GM21390 (cell line): ENCODE measurements around the gene VSX2.
A peak's percentile ranks its signal among the peaks of the same experiment; 100 is the strongest.

Source experiments
- ATAC-seq: cut with Tn5 transposase; IDR thresholded peaks from one replicate; pipeline ENCODE4 v1.9.1; 2021; ENCODE audit not compliant: unreplicated experiment

Gene VSX2

DNA sequence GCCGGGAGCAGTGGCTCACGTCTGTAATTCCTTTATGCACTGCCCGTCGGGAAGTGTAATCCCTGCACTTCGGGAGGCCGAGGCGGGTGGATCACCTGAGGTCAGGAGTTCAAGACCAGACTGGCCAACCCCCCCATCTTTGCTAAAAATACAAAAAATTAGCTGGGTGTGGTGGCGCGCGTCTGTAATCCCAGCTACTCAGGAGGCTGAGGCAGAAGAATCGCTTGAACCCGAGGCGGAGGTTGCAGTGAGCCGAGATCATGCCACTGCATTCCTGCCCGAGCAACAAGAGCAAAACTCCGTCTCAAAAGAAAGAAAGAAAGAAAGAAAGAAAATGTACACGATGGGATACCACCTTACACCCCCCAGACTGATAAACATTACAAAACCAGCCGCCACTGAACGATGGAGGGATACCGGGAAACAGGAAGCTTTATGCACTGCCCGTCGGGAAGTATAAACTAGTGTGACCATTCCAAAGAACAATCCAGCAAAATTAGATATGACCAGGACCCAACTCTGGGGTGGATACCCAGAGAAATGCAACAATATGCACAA lies 62.4 kb downstream of the VSX2 start:
- no peak for ATAC-seq

DNA sequence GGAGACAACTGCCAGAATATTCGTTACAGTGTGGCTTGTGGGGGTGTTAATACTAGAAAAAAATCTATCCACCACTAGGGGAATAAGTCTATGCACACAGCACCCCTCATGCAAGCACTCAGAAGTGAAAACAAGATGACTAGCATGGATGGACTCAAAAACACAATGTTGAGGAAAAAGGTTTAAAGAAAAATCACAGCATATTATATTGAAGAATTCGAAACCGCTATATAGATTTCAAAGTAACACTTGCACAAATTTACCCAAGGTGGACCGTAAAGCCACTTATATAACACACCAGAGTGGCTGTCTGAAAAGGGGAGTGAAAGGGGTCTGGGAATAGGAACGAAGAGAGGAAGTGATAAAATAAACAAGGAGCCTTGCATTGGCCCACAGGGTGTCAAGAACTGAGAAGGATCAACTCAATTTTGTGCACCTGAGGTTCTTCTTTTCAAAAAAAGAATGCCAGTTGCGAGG lies 62.9 kb downstream of the VSX2 start:
- peak; percentile 41 for ATAC-seq

DNA sequence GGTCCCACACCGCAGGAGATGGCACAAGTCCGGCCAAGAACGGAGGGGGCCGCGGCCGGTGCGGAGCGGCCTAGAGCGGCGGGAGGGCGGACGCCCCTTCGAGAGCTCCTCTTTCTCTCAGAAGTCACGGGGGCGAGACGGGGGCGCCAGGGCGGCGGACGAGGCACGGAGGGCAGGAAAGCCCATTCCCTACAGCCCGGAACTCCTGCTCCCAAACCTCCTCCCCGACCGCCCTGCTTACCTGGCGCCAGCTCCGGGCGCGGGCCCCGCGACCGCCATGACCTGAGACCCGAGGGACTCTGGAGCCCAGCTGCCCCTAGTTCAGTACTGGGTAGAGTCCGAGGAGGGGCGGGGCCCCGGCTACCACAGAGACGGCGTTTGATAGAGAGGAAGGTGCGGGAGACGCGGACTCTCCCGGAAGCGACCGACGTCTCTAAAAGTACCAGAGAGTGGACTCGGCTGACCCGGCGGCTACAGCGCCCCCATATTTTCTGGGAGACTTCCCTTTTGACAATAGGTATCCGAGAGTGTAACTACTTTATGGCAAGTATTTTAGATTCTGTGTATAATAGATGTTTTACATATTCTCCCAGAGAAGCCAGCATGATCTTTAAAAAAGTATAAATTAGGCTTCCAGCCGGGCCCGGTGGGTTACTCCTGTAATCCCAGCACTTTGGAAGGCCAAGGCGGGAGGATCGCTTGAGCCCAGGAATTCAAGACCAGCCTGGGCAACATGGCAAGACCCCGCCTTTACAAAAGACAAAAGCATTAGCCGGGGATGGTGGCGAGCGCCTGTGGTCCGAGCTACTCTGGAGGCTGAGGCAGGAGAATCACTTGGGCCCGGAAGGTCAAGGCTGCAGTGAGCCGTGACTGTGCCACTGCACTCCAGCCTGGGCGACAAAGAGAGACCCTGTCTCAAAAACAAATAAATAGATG lies 63.7 kb downstream of the VSX2 start, which contains the start of gene ABCD4:
ABCD4 (minus strand) TSS at position 301 of the 936 bp plus-strand sequence; CDS start at position 279, 22 bp downstream.
- peak; percentile 98 for ATAC-seq

DNA sequence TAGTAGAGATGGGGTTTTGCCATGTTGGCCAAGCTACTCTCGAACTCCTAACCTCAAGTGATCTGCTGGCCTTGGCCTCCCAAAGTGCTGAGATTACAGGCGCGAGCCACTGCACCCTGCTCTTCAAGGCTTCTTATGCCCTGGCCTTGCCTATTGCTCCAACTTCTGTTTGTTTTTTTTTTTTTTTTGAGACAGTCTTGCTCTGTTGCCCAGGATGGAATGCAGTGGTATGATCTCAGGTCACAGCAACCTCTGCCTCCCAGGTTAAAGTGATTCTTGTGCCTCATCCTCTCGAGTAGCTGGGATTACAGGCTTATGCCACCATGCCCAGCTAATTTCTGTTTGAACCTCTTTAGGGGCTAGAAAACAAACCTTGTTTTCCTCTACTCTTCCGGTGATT lies 69.4 kb downstream of the VSX2 start:
- no peak for ATAC-seq

DNA sequence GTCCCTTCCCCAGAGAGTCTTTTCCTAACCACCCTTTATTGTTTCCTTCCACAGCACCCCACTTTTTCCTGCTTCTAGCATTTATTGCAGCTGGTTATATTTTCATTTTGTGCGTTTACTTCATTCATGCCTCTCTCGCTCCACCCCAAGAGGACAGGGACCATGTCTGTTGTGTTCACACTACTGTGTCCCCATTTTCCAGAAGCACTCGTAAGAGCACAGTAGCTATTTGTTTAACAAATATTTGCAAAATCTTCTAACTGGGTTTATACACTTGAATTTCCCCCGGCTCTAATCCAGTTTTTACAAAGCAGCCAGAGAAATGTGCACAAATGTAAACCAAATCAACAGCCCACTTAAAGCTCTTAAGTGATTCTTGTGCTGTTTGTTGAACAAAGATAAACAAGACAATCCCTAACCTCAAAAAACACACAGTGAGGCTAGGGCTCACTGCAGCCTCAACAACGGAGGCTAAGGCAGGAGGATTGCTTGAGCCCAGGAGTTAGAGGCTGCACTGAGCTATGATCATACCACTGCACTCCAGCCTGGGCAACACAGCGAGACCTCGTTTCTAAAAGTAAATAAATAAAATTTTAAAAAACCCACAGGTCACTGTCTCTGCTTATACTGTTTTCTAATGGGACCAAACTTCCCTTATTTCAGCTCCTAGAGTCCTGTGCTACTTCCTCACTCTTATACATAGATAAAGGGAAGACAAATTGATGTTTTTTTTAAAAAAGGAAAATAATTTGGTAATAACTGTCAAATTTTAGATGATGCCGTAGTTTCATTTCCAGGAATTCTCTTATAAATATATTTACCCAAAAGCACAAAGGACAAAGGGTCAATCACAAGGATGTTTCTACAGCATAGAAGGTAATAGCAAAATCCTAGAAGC lies 70.1 kb downstream of the VSX2 start:
- ATAC-seq = no peak

DNA sequence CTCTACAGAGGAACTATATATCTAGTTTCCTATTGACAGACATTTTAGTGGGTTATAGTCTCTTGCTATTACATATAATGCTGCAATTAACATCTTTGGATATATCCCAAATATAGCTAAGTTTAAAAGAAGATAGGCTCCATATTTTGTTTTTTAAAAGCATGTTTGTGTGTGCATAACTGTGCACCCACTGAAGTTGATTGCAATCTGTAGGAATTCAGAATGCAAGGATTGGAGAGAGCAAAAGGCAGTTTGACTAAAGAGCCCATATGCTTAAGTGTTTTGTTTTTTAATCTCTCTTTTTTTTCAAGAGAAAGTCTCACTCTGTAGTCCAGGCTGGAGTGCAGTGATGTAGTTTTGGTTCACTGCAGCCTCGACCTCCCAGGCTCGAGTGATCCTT lies 72.9 kb downstream of the VSX2 start:
- no peak for ATAC-seq
